Measurements from ENCODE around the gene GAPDH. TPM values are rescaled to one million over a fixed set of nuclear protein-coding genes. Genes with fewer than 3 reads are reported as not detected.
A peak's percentile ranks its signal among the peaks of the same experiment; 100 is the strongest.

The GAPDH gene
- polyA plus RNA-seq, 3 donors, result 2,879 to 3,427 (median 3,223) TPM

DNA sequence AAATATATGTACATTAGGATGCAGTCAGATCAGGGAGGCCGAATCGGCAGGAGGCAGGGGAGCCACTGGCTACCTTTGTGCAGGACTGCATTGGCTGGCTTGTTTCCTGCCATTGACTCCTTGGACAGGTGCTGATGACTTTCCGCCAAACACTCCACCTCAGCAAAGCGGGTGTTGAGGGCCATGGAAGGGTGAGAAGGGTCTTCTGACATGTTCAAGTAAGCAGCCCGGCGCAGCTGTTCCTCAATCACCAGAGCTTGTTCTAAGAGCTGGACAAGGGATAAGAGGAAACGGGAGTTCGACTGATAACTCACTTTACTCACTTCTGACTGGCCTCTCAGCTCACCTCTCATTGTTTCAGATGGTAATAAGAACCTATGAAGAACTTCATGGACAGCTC, 38.7 kb downstream of the GAPDH start:
- peaks cover 10% of the 10 kb centered on the region for H3K4me1 Mint-ChIP-seq
- Histone ChIP-seq H3K4me3 (replicated peaks in 1 of 3; ENCODE audit: low read depth in 2 of 3, low read length in 3 of 3) (no peak overlapping the region), H4K20me1 (ENCODE audit: insufficient read depth, low read length) (peaks cover 3% of the 10 kb centered on the region), H3K36me3 (replicated peaks in 1 of 2; ENCODE audit: control insufficient read depth in 1 of 2, insufficient read depth in 2 of 2, low read length in 2 of 2) (peaks cover 65 to 87% of the 10 kb centered on the region in 2 donors), H3K79me2 (ENCODE audit: insufficient read depth, low read length) (peaks cover 12% of the 10 kb centered on the region), H3K4me2 (replicated peaks; ENCODE audit: extremely low read depth, low read length, poor library complexity, severe bottlenecking) (no peak overlapping the region), H3K27ac (ENCODE audit: low read depth in 1 of 2, low read length in 2 of 2) (no peak overlapping the region), H3K27me3 (ENCODE audit: control insufficient read depth in 2 of 2, insufficient read depth in 2 of 2, low read length in 2 of 2) (no peaks in the 10 kb centered on the region), H3K4me1 (ENCODE audit: control insufficient read depth in 1 of 2, insufficient read depth in 2 of 2, low read length in 2 of 2) (peaks cover 4 to 11% of the 10 kb centered on the region in 2 donors), H3K9me3 (replicated peaks in 1 of 2; ENCODE audit: control insufficient read depth in 1 of 2, insufficient read depth in 1 of 2, low read length in 2 of 2) (no peaks in the 10 kb centered on the region), H3K9ac (ENCODE audit: insufficient read depth, low read length, poor library complexity, severe bottlenecking) (no peak overlapping the region), H2AFZ (ENCODE audit: insufficient read depth, low read depth, low read length, poor library complexity, severe bottlenecking) (no peak overlapping the region)
- 93% methylated on average over 3 of the region's 8 CpGs for WGBS (ENCODE audit: insufficient coverage)
- peaks cover 71 to 87% of the 10 kb centered on the region in 2 donors for H3K36me3 Mint-ChIP-seq
- H3K4me3 Mint-ChIP-seq, result no peak overlapping the region
- no peaks in the 10 kb centered on the region for H3K27me3 Mint-ChIP-seq (ENCODE audit: low read depth in 3 of 3)
- TF ChIP-seq, protein P1, sequence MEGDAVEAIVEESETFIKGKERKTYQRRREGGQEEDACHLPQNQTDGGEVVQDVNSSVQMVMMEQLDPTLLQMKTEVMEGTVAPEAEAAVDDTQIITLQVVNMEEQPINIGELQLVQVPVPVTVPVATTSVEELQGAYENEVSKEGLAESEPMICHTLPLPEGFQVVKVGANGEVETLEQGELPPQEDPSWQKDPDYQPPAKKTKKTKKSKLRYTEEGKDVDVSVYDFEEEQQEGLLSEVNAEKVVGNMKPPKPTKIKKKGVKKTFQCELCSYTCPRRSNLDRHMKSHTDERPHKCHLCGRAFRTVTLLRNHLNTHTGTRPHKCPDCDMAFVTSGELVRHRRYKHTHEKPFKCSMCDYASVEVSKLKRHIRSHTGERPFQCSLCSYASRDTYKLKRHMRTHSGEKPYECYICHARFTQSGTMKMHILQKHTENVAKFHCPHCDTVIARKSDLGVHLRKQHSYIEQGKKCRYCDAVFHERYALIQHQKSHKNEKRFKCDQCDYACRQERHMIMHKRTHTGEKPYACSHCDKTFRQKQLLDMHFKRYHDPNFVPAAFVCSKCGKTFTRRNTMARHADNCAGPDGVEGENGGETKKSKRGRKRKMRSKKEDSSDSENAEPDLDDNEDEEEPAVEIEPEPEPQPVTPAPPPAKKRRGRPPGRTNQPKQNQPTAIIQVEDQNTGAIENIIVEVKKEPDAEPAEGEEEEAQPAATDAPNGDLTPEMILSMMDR (IDR thresholded peaks at IDR 0.05), result no peak
- H3K9me3 Mint-ChIP-seq, result peaks cover 0 to 2% (median 0%) of the 10 kb centered on the region in 7 donors
- intact Hi-C loops (cut with micrococcal nuclease), result loop anchor here in 1 of 2 donors (5.0 kb wide), 1 partner anchor 34 kb away; the partner anchor contains the start of gene CHD4
- no peak for DNase-seq
- H3K27ac Mint-ChIP-seq, result no peak overlapping the region

DNA sequence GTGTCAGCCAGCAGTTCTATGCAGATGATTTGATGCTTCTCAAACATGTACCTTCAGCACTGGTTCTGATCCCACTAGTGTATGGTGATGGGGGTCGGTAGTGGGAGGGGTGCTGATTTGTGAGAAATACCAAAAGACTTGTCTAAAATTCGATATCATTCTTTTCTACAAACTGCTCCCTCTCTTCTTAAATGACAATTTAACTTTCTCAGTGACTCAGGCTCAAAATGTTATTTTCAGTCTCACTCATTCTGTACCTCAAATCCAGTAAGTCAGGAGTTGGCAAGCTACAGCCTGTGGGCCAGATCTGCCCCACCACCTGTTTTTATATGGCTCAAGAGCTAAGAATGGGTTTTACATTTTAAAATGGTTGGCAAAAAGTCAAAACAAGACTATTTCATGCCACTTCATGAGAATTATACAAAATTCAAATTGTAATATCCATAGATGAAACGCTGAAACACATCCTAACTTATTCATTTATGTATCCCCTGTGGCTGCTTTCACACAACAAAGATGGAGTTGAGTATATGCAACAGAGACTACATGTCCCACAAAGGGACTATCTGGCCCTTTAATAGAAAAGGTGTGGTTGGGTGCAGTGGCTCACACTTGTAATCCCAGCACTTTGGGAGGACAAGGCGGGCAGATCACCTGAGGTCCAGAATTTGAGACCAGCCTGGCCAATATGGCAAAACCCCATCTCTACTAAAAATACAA, 40.4 kb downstream of the GAPDH start:
- peaks cover 0 to 2% (median 0%) of the 10 kb centered on the region in 7 donors for H3K9me3 Mint-ChIP-seq
- Histone ChIP-seq H4K20me1 (ENCODE audit: insufficient read depth, low read length) (peaks cover 3% of the 10 kb centered on the region), H3K27ac (ENCODE audit: low read depth in 1 of 2, low read length in 2 of 2) (no peak overlapping the region), H2AFZ (ENCODE audit: insufficient read depth, low read depth, low read length, poor library complexity, severe bottlenecking) (no peak overlapping the region), H3K36me3 (replicated peaks in 1 of 2; ENCODE audit: control insufficient read depth in 1 of 2, insufficient read depth in 2 of 2, low read length in 2 of 2) (peaks cover 76 to 97% of the 10 kb centered on the region in 2 donors), H3K9ac (ENCODE audit: insufficient read depth, low read length, poor library complexity, severe bottlenecking) (no peak overlapping the region), H3K4me2 (replicated peaks; ENCODE audit: extremely low read depth, low read length, poor library complexity, severe bottlenecking) (no peak overlapping the region), H3K4me3 (replicated peaks in 1 of 3; ENCODE audit: low read depth in 2 of 3, low read length in 3 of 3) (no peak overlapping the region), H3K4me1 (ENCODE audit: control insufficient read depth in 1 of 2, insufficient read depth in 2 of 2, low read length in 2 of 2) (no peaks in the 10 kb centered on the region), H3K9me3 (replicated peaks in 1 of 2; ENCODE audit: control insufficient read depth in 1 of 2, insufficient read depth in 1 of 2, low read length in 2 of 2) (no peaks in the 10 kb centered on the region), H3K79me2 (ENCODE audit: insufficient read depth, low read length) (no peaks in the 10 kb centered on the region), H3K27me3 (ENCODE audit: control insufficient read depth in 2 of 2, insufficient read depth in 2 of 2, low read length in 2 of 2) (no peaks in the 10 kb centered on the region)
- intact Hi-C loops (cut with micrococcal nuclease), result loop anchor here in 1 of 2 donors (5.0 kb wide), 1 partner anchor 33 kb away; the partner anchor contains the start of gene CHD4
- peak overlapping the region in 1 of 7 donors; percentile 25 for H3K27ac Mint-ChIP-seq
- peaks cover 77 to 98% of the 10 kb centered on the region in 2 donors for H3K36me3 Mint-ChIP-seq
- H3K27me3 Mint-ChIP-seq (ENCODE audit: low read depth in 3 of 3), result no peaks in the 10 kb centered on the region
- TF ChIP-seq, protein P1 (IDR thresholded peaks at IDR 0.05), result no peak
- peaks cover 3% of the 10 kb centered on the region for H3K4me1 Mint-ChIP-seq
- no CpG with 5 or more reads among the region's 4 CpGs for WGBS (ENCODE audit: insufficient coverage)
- H3K4me3 Mint-ChIP-seq, result no peak overlapping the region
- no peak for DNase-seq

Measured in CD14-positive monocyte (primary cell).